ENCODE measurements around the gene NAALAD2. TPM values are rescaled to one million over a fixed set of nuclear protein-coding genes. Genes with fewer than 3 reads are reported as not detected.

Gene NAALAD2
- total and polyA plus RNA-seq, 2 experiments from 2014 or later: 3.4 to 4.3 TPM

DNA sequence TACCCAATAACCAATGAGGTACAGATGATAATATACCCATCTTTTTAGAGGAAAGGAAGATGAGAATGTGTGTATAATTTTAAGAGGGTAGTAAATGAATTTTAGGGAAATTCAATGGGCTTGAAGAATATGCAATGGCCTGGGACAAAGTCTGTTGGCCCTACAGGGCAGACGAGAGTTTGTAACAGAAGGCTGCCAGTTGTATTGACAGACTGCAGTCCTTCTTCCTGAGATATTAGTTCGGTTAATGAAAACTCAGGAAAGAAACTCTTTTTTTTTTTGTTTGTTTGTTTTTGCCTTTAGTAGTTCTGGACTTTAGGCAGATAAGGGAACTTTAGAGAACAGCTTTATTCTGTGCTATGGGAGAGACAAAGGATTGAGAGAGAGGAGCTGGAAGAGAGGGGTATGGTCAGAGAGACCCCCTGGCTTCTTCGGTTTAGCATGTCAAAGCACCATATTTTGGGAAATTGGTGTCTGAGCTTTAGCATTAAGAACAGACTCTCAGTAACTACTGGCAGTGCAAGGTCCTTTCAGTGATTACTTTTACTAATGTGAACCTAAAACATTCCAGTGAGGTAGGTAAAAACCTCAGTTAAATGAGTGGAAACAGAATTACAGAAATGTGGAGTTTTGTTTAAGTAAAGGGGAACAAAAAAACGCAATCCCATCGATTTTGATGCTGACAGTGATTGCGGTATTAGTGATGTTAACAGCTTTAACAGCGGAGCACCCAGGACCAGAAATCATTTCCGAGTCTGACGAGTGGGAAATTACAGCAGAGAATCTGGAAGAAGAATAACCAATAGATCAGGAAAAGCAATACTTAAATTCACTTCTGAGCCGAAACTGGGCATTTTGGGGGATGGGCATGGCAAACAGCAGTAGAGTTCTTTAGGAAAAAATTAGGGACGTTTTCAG lies 644 bp upstream of the NAALAD2 start (continued):
- TF ChIP-seq, protein P1, sequence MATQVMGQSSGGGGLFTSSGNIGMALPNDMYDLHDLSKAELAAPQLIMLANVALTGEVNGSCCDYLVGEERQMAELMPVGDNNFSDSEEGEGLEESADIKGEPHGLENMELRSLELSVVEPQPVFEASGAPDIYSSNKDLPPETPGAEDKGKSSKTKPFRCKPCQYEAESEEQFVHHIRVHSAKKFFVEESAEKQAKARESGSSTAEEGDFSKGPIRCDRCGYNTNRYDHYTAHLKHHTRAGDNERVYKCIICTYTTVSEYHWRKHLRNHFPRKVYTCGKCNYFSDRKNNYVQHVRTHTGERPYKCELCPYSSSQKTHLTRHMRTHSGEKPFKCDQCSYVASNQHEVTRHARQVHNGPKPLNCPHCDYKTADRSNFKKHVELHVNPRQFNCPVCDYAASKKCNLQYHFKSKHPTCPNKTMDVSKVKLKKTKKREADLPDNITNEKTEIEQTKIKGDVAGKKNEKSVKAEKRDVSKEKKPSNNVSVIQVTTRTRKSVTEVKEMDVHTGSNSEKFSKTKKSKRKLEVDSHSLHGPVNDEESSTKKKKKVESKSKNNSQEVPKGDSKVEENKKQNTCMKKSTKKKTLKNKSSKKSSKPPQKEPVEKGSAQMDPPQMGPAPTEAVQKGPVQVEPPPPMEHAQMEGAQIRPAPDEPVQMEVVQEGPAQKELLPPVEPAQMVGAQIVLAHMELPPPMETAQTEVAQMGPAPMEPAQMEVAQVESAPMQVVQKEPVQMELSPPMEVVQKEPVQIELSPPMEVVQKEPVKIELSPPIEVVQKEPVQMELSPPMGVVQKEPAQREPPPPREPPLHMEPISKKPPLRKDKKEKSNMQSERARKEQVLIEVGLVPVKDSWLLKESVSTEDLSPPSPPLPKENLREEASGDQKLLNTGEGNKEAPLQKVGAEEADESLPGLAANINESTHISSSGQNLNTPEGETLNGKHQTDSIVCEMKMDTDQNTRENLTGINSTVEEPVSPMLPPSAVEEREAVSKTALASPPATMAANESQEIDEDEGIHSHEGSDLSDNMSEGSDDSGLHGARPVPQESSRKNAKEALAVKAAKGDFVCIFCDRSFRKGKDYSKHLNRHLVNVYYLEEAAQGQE (IDR thresholded peaks at IDR 0.05; ENCODE audit: unreplicated experiment): no peak
- no peak for TF ChIP-seq ZNF331 (CRISPR knock-in tag; IDR thresholded peaks at IDR 0.05; ENCODE audit: low read depth)
- no peak for TF ChIP-seq STAT1 (IDR thresholded peaks at IDR 0.05; ENCODE audit: unreplicated experiment)

DNA sequence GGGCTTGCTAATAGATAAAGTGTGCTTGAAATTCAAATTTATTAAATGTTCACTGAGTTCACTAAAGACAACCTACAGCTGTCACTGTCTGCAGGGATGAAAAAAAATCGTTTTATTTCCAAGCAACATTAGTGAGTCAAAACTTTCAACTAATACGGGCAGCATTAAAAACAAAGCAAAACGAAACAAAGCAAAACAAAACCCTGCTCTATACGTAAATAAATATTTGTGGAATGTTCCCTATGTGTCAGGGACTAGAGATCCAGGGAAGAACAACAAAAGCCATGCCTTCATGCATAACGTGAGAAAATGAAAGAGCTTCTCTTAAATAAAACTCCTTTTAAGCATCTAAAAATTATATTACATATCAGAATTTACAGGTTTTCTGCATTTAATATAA lies 553 bp downstream of the NAALAD2 start:
- Histone ChIP-seq H3K27me3 (ENCODE audit: insufficient read depth) (0 out of 2 replicates have a peak, but pooled peaks cover 6% of the 10 kb centered on the region), H3K9me2 (ENCODE audit: insufficient read depth) (no peaks in the 10 kb centered on the region), H3K36me3 (ENCODE audit: insufficient read depth) (no peaks in the 10 kb centered on the region), H3K4me1 (ENCODE audit: insufficient read depth) (peaks cover 22% of the 10 kb centered on the region), H3K4me2 (peak overlapping the region; percentile 87), H4K20me1 (replicated peaks; ENCODE audit: insufficient read depth) (no peaks in the 10 kb centered on the region), H2AFZ (peak overlapping the region; percentile 86), H3K79me2 (replicated peaks; ENCODE audit: insufficient read depth) (no peaks in the 10 kb centered on the region), H3K27ac (ENCODE audit: low read depth) (no peak overlapping the region), H3F3A (replicated peaks; ENCODE audit: low read depth) (no peaks in the 10 kb centered on the region; the same call in 1 of the 2 replicates), H3K4me3 (peak overlapping the region; percentile 69)
- Mint-ChIP-seq H3K27ac (no peak overlapping the region), H3K9me3 (no peaks in the 10 kb centered on the region), H3K4me1 (peaks cover 48% of the 10 kb centered on the region), H3K4me3 (peak overlapping the region; percentile 76), H3K27me3 (ENCODE audit: insufficient read depth, low read depth, poor library complexity) (no peaks in the 10 kb centered on the region), H3K36me3 (ENCODE audit: low read depth) (no peaks in the 10 kb centered on the region)
- no peak for TF ChIP-seq ZNF114 (CRISPR knock-in tag; IDR thresholded peaks at IDR 0.05)
- no peak for TF ChIP-seq NANOG (IDR thresholded peaks at IDR 0.05; ENCODE audit: borderline replicate concordance)
- no peak for TF ChIP-seq POLR2AphosphoS5 (IDR thresholded peaks at IDR 0.05; ENCODE audit: low read depth)
- no peak for TF ChIP-seq CREB1 (CRISPR knock-in tag; IDR thresholded peaks at IDR 0.05; ENCODE audit: low read depth)
- TF ChIP-seq EZH2 (IDR thresholded peaks at IDR 0.05; ENCODE audit: low read depth, unreplicated experiment): no peak
- TF ChIP-seq, protein P2, sequence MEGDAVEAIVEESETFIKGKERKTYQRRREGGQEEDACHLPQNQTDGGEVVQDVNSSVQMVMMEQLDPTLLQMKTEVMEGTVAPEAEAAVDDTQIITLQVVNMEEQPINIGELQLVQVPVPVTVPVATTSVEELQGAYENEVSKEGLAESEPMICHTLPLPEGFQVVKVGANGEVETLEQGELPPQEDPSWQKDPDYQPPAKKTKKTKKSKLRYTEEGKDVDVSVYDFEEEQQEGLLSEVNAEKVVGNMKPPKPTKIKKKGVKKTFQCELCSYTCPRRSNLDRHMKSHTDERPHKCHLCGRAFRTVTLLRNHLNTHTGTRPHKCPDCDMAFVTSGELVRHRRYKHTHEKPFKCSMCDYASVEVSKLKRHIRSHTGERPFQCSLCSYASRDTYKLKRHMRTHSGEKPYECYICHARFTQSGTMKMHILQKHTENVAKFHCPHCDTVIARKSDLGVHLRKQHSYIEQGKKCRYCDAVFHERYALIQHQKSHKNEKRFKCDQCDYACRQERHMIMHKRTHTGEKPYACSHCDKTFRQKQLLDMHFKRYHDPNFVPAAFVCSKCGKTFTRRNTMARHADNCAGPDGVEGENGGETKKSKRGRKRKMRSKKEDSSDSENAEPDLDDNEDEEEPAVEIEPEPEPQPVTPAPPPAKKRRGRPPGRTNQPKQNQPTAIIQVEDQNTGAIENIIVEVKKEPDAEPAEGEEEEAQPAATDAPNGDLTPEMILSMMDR (conservative IDR thresholded peaks at IDR 0.05; ENCODE audit: low read depth in 2 of 2): no peak
- DNase-seq (ENCODE audit: low spot score) (peak; percentile 16), ATAC-seq (no peak)
